Activated naive CD4-positive, alpha-beta T cell treated with anti-CD3 and anti-CD28 coated beads, Interleukin-2, amount 50 U/mL, for 16 hours (primary cell): Measurements from ENCODE around the gene DEK.
"Not testable (repeated sequence)": the region's sequence is repeated elsewhere in the genome, so short reads cannot be mapped to it uniquely, and the experiment has no call there.

Experiments
- DNase-seq: peaks from one replicate; pipeline ENCODE4 v3.0.0-alpha.2; 2020

The DEK gene

GRCh38 chr6:18187701-18188100 lies 76.6 kb downstream of the DEK start:
- DNase-seq: no peak

DNA sequence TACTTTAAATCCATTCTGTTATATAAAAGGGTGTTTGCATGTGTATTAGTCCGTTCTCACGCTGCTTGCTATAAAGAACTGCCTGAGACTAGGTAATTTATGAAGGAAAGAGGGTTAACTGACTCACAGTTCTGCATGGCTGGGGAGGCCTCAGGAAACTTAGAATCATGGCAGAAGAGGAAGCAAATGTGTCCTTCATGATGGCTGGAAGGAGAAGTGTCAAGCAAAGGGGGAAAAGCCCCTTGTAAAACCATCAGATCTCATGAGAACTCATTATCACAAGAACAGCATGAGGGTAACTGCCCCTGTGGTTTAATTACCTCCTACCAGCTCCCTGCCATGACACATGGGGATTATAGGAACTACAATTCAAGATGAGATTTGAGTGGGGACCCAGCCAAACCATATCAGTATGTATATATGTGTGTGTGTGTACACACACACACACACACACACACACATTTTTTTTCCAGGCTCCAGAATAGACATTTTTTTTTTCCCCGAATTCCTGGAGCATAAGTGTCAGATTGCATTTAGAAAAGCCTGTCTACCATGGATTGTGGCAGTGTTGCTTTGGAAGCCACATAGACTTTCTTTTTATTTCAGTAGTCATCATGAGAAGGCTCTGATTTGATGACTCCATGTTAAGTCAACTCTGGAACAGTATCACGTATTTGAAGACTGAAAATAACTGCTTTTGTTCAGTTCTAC lies 77.6 kb downstream of the DEK start:
- DNase-seq: no peak

DNA sequence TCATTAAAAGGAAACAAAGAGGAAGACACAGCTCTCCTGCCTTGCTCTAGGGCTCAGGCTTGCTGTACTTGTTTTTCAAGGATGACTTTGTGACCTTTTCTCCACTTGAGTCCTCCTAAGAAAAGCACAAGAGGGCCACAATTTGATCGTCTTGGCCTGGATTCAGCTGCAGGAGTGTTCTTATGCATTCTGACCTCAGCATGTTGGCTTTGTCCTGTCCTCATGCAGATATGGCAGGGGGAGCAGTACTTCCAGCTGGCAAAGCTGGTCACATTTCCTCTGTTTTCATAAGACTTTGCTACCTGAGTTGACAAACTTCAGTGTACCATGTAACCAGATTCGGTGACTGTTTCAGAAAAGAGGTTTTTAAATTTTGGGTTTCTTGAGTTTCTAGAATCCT lies 78.3 kb downstream of the DEK start:
- no peak for DNase-seq

GRCh38 chr6:18185624-18186023 lies 78.7 kb downstream of the DEK start:
- no peak for DNase-seq

DNA sequence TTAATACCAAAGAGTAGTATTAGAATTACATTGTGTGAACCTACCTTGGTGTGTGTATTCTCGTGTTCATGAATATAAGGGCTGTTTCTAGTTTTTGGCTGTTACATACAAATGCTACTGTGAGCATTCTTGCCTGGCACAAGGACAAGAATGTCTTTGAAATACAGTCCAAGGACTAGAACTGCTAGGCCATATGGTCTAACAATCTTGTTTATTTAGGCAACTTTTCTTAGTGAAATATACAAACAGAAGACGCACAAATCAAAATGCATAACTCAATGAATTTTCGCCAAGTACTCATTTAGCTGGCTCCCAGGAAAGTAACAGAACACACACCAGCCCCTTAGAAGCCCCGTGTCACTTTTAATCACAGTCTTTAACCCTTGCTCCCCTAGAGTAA lies 80.6 kb downstream of the DEK start:
- DNase-seq: no peak

- DNase-seq: no peak
Observed at GRCh38 chr6:18182568-18182967, 81.8 kb downstream of the DEK start.

GRCh38 chr6:18179770-18180356 lies 84.5 kb downstream of the DEK start:
- DNase-seq: no peak

DNA sequence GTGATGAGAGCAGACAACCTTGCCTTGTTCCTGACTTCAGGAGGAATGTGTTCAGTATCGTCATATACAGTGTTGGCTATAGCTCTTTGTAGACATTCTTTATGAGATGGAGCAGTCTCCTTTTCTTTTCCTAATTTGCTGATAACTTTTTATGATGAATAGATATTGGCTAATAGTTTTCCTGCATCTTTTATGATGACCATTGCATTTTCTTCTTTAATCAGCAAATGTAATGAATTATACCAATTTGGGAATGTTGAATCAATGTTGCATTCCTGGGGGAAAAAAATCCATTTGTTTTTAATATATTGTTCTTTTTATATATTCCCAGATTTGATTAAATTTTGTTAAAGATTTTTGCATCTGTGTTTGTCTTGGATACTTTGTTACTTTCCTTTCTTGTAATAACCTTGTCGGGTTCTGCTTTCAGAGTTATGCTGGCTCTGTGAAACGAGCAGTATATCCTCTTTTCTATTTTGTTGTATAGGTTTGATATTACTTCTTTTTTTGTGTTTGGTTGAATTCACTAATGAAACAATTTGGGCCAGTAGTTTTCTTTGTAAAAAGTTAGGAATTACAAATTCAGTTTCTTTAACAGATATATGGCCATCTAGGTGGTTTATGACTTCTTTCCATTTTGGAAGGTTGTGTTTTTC lies 85.2 kb downstream of the DEK start:
- no peak for DNase-seq

- DNase-seq: no peak
Observed at GRCh38 chr6:18177286-18177965, 86.9 kb downstream of the DEK start.

DNA sequence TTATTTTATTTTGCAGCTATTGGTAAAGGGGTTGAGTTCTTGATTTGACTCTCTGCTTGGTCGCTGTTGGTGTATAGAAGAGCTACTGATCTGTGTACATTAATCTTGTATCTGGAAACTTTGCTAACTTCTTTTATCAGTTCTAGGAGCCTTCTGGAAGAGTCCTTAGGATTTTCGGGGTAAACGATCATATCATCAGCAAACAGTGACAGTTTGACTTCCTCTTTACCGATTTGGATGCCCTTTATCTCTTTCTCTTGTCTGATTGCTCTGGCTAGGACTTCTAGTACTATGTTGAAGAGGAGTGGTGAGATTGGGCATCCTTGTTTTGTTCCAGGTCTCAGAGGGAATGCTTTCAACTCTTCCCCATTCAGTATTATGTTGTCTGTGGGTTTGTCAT lies 88.1 kb downstream of the DEK start:
- DNase-seq: not testable (repeated sequence)
